GM21526 (cell line): Measurements from ENCODE around the gene RPL13.
"Not testable (repeated sequence)": the region's sequence is repeated elsewhere in the genome, so short reads cannot be mapped to it uniquely, and the experiment has no call there.

Experiments used
- ATAC-seq: cut with Tn5 transposase; IDR thresholded peaks from one replicate; pipeline ENCODE4 v1.9.1; 2021; ENCODE audit warnings: moderate library complexity; ENCODE audit not compliant: unreplicated experiment, low FRiP score

The RPL13 gene

GRCh38 chr16:89561884-89562599 is 1.6 kb downstream of the RPL13 start:
- ATAC-seq, result no peak

- ATAC-seq, result no peak
Observed at GRCh38 chr16:89562939-89563338, 2.5 kb downstream of the RPL13 start.

- no peak for ATAC-seq
Observed at GRCh38 chr16:89563639-89564392, 3.3 kb downstream of the RPL13 start.

- ATAC-seq, result no peak
Observed at GRCh38 chr16:89564476-89565255, 4.2 kb downstream of the RPL13 start.

DNA sequence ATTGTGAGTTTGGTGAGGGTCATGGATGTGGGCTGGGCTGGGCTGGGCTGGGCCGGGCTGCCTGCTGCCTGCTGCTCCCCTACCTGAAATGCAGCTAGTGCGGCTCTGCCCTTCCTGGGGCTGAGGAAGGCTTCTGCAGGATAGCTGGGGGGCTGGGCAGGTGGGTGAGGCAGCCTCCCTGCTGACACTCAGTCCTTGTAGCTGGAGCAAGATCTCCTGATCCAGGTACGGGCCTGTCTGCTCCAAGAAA is 4.7 kb downstream of the RPL13 start:
- ATAC-seq, result no peak

GRCh38 chr16:89565506-89566372 is 5.3 kb downstream of the RPL13 start:
- no peak for ATAC-seq

GRCh38 chr16:89567656-89568594 is 7.4 kb downstream of the RPL13 start:
- no peak for ATAC-seq

DNA sequence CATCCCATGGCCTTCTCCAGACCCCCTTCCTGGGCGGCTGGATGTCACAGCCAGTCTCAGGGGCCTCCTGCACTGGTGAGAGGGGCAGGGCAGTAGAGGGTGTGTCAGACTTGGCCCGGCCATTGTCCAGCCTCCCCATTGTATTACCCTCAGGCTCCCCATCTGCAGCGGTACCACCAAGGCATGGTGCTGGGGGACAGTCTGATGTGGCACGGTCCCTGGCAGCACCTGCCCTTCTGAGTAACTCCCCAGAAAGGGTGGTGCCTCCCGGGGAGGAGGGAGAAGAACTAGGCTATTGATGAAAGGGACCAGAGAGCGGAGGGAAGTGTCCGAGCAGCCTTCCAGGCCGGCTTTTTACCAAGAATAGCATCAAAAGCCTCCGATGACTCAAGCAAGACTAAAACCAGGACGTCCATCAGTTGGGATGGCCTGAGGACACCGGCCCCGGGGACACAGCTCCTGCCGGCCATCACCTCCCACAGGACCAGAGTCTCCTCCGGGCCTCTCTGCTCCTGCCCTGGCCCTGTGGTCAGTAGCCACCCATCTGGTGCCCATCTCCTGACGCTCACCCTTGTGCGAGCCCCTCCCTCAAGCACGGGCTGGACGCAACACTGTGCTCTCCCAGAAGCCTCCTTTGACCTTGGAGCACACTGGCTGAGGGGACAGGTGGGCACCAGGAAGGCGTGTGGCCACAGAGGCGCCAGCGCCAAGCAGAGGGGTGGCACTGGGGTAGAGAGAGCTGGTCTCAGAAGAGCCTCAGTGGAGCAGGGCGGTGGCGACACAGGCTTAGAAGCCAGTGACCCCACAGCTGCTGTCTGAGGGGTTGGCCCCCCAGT is 9.2 kb downstream of the RPL13 start:
- no peak for ATAC-seq

DNA sequence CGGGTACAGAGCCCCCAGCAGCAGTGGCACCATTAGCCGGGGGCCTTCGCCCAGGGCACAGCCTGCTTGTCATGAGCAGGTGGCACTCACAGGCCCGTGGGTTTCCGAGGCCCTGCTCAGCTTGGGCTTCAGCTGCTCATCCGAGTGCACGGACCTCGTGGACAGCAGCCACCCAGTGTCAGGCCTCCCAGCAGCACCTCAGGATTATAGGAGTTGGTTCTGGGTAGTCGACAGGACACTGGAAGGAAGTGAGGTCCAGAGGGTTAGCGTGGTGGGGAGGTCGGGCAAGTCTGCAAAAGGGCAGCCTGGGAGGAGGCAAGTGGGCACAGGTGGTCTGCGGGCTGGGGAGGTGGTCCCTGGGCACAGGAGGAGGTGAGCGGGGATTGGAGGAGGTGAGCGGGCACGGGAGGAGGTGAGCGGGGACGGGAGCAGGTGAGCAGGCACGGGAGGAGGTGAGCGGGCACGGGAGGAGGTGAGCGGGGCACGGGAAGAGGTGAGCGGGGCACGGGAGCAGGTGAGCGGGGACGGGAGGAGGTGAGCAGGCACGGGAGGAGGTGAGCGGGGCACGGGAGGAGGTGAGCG is 10.0 kb downstream of the RPL13 start:
- no peak for ATAC-seq

- ATAC-seq, result not testable (repeated sequence)
Observed at GRCh38 chr16:89570983-89571598, 10.6 kb downstream of the RPL13 start.

- ATAC-seq, result no peak
Observed at GRCh38 chr16:89571636-89572035, 11.2 kb downstream of the RPL13 start.

- ATAC-seq, result no peak
Observed at GRCh38 chr16:89572073-89572484, 11.6 kb downstream of the RPL13 start.

DNA sequence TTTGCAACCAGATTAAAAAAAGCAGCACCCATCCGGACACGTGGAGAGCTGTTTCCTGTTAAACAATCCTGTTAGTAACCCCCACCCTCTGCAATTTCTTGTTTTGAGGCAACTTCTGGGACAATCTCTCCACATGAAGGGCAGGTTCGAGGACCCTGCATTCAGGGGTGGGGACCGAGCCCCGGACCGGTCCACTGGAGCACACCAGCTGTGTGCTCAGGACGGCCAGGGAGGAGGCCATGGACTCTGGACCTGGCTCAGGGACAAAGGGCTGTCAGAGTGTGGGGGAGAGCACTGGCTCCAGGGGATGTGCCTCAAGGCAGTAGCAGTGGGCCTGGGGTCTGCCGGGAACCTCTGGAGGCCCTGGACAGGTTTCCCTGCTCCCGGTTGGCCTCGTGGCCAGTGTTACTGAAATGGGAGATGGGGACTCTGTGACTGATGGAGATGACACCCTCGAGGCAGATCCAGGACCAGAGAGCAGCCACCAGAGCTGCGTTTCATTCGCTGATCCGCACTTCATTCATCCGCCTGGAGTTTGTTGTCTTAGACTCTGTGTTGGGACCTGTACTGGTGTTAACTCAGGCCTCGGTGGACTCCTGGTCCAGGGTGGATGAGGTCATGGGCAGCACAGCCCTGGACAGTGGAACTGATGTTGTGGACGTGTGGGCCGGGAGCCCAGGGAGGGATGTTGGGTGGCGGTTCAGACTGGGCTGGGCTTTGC is 12.2 kb downstream of the RPL13 start:
- no peak for ATAC-seq

GRCh38 chr16:89573826-89574680 is 13.6 kb downstream of the RPL13 start:
- ATAC-seq, result no peak

DNA sequence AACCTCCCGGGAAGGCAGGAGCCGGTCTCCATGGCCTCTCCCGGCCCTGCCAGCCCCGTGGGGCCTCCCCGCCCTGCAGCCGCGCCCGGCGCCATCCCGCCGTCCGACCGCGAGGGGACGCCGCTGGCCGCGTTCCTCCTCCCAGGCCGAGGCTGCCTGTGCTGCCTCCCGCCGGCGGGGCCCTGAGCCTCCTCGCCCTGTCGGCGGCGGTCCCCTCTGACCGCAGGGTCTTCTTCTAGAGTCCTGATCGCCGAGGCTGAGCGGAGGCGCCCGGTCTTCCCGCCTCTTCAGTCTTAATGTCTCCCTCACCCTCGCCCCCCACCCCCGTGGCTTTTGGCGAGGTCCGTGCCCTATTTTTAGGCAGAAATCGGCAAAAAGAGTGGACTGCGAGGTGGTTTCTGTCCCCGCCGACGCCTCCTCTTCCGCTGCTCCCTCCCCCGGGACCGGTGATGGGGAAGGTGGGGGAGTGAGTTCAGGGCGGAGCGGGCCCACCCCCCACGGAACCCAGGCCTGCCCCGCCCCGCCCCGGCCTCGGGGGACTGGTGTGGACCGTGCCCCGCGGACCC is 14.3 kb downstream of the RPL13 start:
- ATAC-seq, result no peak
